Frontal cortex (tissue), 4 donors: ENCODE results near the gene DLG5. TPM values are rescaled to one million over a fixed set of nuclear protein-coding genes. Genes with fewer than 3 reads are reported as not detected.

ENCODE experiments used
- DNase-seq, 2 donors: peaks; one replicate each; pipeline ENCODE4 v3.0.0; 2012; ENCODE audit warnings: low spot score in 2 of 2
- FAIRE-seq: peaks from 2 replicates; lab custom pipeline; 2012; peaks lifted over from hg19 to GRCh38; lab: Jason Lieb, UNC
- total RNA-seq: library from RNA; depleted of rRNA; stranded (reverse); fragments of >200 nt; gene quantifications from one replicate; pipeline ENCODE4 v1.2.3, GENCODE V29; 2014
- donor health status: control.
- donor health status: control.
- donor health status: control.

DLG5 gene
- total RNA-seq, 1 donor from 2014 or later, result 33.4 TPM

DNA sequence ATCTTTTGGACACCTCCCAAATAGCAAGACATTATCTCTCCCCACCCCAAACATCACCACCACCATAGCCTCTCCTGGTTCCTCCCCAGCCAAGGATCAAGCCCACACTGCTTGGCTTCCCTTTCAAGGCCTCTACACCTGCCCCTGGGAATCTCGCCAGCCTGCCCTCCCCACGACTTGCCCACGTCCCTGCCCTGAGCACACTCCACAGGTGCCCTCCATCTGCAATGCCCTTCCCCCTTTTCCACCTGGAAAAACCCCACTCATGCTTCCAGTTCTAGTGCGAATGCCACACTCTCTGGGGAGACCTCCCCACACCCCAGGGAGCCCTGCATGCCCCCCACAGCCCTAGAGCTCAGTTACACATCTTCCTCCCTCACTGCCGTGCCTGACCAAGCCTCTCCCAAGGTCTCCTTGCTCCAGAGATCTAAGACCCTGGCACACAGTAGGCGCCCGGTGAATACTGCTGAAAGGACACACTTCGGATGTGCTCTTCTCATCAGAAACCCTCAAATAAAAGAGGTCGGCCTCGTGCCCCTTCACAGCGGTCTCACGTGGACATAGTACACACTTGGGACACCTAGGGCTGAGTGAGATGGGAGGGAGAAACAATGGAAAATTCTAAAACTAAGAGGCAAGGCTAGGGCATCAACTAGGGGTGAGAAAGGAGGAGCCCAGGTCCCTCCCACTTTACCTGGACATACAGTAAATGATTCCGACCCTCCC, 91.4 kb downstream of the DLG5 start:
- DNase-seq (no peak), FAIRE-seq (no peak)

DNA sequence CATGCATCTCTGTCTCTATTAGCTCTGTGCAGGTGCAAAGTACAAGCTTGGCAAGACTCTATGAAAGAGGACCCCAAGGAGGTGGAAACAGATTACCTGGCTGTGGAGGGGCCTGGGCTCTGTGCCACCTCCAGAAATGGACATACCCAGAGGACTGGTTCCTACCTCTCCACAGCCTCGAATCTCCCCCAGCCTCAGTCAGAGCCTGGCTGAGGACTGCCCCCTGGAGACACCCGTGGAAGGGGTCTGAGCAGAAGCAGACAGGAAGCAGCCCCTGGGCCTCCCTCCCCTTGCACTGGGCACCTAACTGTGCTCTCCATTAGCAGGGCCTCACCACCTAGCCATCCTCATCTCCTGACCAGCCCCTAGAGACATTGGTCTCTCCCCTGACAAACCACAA, 92.0 kb downstream of the DLG5 start:
- FAIRE-seq, result no peak
- DNase-seq, result no peak

DNA sequence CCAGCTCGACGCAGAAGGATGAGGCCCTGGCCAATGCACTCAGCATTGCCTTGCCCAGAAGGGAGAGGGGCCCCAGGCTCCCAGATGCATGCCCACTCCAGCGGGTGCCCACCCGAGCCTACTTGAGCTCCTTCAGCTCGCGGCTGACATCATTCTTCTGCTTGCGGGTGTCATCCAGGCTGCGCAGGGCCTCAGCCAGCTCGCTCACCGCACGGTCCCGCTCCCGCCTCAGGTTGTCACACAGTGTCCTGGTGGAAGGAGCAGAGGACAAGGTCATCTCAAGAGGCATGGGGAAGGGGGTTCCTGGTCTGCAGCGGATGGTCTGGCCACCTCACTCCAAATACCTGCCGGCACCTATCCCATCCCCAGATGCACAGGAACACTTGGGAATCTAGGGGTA, 92.8 kb downstream of the DLG5 start:
- DNase-seq, result no peak
- no peak for FAIRE-seq

DNA sequence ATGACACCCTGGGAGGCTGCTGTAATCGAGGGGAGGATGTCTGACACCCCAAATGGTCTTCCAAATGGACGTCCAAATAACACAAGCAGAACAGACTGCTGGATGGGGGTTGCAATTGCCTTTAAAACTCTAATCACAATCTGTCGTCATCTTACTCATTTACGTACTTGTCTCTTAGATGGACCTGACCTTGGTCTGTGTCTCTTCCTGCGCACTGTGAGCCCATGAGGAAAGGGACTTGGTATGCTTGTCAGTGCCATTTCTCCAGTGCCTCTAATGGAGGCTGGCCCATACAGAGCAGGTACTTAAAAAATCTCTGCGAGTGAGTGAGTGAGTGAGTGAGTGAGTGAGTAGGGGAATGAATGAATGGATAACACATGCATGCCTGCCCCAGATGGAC, 93.3 kb downstream of the DLG5 start:
- FAIRE-seq, result no peak
- no peak for DNase-seq

DNA sequence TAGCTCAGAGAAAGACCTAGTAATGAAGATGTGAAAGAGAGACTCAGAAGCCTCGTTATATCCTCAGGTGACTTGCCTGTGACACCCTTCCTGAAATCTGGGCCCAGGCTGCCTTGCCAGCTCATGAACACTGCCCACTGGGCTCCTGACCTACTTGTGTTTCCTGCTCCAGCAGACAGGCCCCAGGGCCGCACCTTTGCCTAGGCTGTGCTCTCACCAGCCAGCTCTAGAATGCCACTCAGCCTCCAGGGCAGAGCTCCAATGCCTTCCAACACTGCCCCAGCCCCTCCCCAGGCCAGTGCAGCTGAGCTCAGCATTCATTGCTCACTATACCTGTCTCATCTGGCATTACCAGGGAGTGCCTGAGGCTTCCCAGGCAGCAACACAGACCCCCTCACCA, 94.3 kb downstream of the DLG5 start:
- FAIRE-seq (no peak), DNase-seq (no peak)

DNA sequence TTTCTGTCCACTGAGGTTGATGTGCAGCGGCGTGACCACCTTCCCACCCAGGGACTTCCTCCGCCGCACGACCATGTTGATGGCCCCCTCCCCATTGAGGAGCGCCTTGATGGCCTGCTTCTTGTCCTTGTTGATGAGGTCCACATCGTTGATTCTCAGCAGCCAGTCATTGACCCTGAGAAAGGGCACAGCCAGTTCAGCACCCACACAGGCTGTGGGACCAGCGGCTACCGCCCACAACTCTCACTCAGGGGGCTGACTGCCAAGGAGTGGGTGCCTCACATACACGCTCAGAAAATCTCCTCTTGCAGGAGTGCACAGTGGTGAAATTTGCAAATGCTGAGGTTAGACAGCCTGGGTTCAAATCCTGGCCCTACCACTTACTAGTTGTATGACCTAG, 97.2 kb downstream of the DLG5 start:
- no peak for FAIRE-seq
- no peak for DNase-seq

DNA sequence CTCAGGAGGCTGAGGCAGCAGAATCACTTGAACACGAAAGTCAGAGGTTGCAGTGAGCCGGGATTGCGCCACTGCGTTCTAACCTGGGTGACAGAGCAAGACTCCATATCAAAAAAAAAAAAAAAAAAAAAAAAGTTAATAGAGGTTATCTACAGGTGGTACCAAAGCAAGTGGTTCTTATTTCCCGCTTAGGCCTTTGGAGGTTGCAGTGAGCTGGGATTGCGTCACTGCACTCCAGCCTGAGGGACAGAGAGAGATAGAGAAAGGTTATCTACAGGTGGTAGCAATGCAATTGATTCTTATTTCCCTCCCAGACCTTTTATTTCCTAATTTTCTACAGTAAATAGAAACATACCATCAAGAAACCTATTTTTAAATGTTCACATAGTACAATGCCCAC, 98.2 kb downstream of the DLG5 start:
- FAIRE-seq (no peak), DNase-seq (no peak)

DNA sequence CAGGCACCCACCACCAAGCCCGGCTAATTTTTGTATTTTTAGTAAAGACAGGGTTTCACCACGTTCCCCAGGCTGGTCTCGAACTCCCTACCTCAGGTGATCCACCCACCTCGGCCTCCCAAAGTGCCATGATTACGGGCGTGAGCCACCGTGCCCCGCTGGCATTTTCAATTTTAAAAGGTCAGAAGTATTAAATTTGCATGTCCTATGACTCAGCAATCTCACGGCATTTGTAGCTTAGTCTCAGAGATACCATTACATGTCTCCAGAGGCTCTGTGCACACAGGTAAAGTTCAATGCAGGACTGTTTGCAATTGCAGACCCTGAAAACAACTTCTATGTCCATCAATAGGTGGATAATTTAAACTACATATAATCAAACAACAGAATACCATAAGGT, 99.2 kb downstream of the DLG5 start:
- no peak for FAIRE-seq
- DNase-seq, result no peak

DNA sequence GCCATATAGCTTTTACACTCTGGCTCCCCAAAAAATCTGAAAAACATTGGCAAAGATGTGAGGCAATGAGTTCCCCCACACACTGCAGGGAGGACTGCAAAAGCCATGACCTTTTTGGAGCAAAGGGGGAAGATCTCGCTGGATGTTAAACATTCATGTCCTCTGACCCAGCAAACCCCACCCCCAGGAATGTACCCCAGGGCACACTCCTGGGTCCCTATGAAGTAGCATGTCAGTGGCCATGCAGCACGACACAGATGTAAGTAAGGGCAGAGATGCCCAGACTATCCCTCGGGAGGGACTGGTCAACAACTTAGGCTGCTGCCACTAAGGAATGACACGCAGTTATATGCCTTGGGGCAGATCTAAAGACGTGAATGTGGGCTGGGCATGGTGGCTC, 100.6 kb downstream of the DLG5 start:
- FAIRE-seq, result no peak
- no peak for DNase-seq

DNA sequence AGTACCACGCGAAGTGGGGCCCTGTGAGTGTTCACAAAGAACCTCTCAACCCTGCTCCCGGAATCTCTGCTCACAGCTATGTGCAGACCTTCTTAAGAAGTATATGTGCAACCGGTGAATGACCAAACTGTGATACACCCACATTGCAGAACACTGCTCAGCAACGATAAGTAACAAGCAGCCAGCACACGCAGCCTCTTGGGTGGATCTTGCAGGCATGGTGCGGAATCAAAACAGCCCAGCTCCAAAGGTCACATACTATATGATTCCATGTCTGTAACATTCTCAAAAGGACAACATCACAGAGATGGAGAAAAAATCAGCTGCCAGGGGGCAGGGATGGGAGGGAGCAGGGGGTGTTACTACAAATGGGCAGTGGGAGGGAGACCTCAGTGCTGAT, 101.6 kb downstream of the DLG5 start:
- DNase-seq (no peak), FAIRE-seq (no peak)

DNA sequence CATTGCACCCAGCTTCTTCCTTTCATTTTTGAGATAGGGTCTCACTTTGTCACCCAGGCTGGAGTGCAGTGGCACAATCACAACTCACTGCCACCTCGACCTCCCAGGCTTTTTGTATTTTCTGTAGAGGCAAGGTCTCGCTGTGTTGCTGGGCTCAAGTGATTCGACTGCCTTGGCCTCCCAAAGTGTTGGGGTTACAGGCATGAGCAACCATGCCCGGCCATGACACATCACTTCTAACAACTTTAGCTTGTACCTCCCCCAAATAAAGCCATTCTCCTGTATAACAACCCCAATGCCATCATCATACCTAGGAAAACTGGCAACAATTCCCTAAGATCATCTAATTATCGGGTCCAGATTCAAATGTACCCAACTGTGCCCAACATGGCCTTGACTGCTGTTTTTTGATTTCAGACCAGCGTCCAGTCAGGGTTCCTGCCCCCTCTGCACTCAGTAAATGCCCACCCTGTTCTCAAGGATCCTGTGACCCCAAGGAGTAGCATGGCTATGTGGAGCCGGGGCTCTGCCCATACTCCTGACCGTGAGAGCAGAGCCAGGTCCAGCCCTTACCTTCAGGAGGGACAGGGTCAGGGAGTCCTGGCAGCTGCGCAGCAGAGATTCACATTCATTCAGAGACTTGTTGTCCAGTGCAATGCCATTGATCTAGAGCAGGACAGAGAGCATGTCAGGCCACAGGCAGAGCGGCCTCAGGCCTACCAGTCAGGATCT, 102.6 kb downstream of the DLG5 start:
- no peak for DNase-seq
- no peak for FAIRE-seq

DNA sequence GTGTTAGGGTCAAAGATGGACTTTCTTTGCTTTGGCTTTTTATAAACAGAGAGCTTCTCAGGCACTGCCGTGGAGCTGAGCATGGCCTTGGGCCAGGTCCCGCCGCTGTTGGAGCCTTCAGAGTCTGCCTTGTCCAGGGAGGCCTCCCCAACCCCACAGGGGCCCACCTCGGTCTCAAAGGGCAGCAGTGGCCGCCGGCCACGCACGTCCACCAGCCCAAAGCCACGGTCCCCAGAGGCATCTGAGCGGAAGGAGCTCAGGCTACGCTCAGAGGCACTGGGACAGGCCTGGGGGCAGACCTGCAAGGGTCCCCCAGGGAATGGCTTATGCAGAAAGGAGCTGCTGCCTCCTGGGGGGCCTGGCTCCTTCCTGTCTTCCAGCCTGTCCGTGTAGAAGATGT, 105.0 kb downstream of the DLG5 start:
- no peak for FAIRE-seq
- no peak for DNase-seq

DNA sequence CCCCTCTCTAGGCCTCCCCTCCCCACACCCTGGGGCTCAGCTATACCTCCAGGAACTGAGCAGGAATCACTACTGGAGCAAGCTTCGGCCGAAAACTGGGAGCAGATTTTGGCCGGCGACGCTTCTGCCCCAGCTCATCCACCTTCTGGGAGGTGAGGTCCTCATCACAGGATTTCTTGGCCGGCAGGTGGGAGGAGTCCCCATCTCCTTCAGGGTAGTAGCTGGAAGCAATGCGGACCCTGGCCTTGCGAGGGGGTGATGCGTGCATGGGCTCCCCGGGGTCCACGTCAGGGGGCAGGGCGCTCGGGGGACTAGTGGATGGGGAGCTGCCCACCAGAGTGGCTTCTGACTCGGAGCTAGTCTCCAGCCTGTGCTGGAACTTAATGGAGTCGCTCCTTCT, 105.5 kb downstream of the DLG5 start:
- DNase-seq (no peak), FAIRE-seq (no peak)

DNA sequence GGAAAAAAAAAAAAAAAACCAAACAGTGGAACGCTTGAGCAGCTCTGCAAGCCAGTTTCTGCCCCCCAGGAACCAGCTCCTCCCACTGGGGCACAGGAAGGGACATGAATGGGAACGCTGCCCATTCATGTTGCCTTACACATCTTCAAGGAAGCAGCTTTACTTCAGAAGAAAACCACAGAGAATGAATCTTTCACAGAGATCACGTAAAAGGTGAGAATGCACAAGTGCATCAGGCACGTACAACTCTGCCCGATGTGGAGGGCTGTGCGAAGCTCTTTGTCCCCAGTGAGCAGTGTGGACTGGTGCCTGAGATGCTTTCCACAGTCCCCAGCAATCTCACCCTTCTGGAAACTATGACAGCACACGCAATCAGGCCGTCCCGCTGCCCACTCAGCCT, 106.2 kb downstream of the DLG5 start:
- no peak for FAIRE-seq
- DNase-seq, result no peak

DNA sequence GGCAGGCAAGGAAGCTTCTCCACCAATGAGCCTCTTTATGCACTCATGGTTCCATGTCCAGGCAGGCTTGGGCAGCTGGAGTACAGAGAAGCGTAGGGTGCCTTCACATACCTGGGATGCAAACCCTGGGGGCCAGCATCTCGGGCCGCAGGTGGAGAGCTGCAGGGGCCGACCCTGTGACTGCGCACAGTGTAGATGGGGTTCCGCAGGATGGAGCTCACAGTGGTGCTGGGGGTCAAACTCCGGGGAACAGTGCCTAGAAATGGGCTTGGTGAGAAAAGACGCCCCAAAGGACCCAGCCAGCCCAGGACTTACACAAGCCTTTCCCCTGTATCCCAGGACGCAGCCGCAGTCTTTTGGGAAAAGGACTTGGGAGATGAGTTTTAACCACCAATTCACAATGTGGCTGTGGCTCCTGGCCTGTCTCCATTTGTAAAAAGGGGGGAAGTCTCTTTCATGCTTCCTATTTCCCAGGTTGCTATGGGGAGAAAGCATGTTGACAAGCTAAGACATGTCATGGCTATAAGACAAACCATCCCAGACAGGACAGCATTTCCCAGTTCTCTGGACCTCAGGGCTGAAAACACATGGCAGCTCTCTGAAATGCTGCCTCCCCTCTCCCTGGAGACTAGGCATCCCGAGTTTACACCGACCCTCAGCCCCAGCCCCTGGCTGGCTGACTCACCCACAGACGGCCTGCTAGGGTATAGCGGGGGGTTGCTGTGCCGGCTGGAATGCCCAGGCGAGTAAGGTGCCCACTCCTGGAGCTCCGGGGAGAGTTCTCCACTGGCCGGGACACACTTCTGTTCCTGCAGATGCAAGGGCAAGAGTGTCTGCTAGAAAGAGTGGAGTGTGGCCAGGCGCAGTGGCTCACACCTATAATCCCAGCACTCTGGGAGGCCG, 107.1 kb downstream of the DLG5 start:
- DNase-seq, result no peak
- no peak for FAIRE-seq

DNA sequence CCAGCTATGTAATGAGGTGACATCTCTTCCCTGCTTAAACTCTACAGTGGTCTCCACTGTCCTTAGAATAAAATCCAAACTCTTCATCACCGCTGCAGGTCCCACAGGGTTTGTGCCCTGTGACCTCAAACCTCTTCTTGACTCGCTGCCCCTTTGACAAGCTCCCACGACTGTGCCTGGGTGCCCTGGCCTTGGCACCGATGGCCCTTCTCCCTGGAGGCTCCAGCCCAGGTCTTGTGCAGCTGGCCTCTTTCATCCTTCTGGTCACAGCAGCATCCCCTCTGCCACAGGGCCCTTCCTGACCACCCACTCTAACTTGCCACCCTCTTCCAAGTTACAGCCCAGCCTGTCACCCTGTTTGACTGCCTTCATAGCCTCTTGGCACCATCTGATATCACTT, 108.2 kb downstream of the DLG5 start:
- DNase-seq (no peak), FAIRE-seq (no peak)

DNA sequence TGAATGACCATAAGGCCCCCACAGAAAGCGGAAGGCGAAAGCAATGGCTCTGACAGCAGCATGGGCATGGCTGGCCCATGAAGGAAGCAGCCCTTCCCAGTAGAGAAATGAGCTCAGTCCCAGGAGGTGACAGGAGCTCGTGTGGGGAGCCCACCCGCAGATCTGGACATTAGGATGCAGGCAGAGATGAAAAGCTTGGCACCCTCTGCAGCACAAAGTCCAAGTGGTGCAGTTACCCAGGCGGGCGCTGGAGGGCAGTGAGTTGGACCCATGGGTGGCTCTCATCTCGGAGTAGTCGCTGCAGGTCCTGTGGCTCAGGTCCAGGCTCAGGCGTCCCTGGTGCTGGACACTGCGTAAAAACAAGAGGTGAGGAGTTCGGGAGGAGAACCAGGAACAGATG, 109.0 kb downstream of the DLG5 start:
- FAIRE-seq (no peak), DNase-seq (no peak)

DNA sequence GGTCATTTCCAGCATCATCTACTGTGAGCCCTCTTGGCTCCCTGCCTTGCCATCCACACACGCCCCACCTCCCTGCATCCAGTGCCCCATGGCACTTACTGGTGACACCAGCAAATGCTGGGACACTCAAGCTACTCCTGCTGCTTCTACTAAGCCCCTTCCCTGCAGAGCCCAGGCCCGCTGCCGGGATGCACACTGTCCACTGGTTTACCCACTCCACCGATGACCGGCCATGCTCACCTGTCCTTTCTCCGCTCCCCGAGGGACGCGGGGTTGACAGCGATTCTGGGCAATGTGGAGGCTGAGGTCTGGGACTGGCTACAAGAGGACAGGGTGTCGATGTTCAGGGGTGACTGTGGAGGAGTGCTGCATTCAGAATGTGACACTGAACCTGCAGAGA, 110.2 kb downstream of the DLG5 start:
- FAIRE-seq, result no peak

DNA sequence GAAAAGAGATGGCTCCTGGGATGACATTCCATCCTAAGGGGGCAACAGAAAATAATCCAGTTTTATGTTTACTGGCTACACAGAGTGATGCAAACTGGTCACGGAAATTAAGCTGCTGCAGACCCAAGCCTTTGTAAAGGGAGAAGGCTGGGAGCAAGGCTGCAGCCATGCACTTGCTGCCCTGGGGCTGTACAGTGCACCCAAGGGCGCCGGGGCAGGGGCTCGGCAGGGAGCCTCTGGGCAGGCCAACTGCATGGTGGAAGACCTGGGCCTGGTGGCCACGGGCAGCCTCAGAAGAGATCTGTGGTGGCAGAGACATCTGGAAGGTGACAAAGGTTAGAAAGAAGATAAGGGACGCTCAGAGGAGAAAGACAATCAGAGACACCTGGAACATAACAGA, 113.8 kb downstream of the DLG5 start:
- FAIRE-seq (no peak), DNase-seq (no peak)

More for the DNA sequence above, 110.2 kb downstream of the DLG5 start:
- no peak for DNase-seq

DNA sequence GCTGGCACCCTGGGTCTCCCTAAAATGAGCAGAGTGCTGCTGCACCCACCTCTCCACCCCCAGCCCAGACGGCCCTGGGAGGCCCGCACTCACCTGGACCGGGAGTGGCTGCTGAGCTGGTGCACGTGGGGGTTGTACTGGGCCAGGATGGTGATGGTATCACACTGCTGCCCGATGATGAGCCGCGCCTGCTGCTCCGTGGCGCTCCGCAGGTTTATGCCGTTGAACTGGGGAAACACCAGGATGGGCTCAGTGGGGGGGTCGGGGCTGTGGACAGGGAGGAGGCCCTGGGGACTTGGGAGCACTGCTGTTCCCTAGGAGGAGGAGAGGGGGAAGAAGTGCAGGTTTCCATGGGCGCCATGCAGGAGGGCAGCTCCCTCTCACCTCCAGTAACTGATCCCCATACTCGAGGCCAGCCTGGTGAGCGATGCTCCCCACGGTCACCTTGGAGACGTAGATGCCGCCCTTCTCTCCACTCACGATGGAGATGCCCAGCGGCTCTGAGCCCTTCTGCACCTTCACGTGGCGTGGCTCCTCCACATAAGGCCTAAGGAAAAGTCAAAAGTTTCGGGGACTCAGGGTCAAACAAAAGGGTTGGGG, 114.6 kb downstream of the DLG5 start:
- no peak for FAIRE-seq
- DNase-seq, result no peak
